Measurements from ENCODE around the gene PRADC1. TPM values are rescaled to one million over a fixed set of nuclear protein-coding genes. Genes with fewer than 3 reads are reported as not detected.

The PRADC1 gene
- total and polyA plus RNA-seq, 9 of the 15 experiments (the other 6 are each of a cell fraction or from before 2014, with no cell fraction given) = 7.3 to 47.4 (median 34.2) TPM

DNA sequence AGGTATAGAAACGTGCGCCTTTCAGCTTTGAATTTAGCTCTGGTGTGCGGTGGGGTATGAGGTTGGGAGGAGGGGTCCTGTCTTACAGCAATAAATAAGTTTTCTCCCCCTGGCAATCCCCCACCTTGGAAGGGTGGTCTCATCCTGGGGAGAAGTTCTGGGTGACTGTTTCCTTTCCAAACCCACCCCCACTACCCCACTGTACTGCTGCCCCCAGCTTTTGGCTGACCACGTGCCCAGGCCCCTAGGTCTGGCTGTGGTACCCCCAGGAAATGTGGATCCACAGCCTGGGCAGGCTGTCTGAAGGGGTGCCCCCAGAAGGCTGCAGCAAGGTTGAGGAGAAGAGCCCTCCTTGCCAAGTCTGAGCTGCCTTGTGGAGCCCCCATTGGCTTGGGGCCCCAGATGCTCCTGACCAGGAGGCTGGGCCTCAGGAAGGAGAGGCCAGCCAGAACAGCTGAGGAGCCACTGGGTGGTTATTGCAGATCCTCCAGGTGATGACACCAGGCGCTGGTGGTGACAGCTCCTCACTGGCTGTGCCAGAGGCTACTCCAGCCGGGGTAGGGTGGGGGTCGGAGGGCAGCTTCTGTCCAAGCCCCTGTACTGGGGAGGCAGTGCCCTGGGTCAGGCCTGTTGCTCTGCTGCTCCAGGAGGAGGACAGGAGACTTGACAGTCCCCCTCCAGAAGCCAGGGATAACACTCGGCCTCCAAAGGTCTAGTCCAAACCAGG lies 25.3 kb upstream of the PRADC1 start (continued):
- TF ChIP-seq, protein P1, sequence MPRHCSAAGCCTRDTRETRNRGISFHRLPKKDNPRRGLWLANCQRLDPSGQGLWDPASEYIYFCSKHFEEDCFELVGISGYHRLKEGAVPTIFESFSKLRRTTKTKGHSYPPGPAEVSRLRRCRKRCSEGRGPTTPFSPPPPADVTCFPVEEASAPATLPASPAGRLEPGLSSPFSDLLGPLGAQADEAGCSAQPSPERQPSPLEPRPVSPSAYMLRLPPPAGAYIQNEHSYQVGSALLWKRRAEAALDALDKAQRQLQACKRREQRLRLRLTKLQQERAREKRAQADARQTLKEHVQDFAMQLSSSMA (CRISPR knock-in tag; IDR thresholded peaks at IDR 0.05) = no peak

GRCh38 chr2:73257425-73258125 lies 24.5 kb upstream of the PRADC1 start:
- ChIA-PET POLR2A (interaction anchor here (0.6 to 2.2 kb wide), 8 partner anchors 10 to 45 kb away, joined by 3 to 15 read pairs (median 6); partner anchors contain the start of gene CCT7), CTCF (ENCODE audit: low intra/inter-chr PET ratio) (no interaction called here)
- DNase-seq (ENCODE audit: extremely low read depth in 1 of 4, low spot score in 3 of 4) (peak in 2 of 4 experiments; percentile 47 to 60), ATAC-seq (peak; percentile 13; the same call in 1 of the 3 replicates), FAIRE-seq (peak; percentile 56)
- Histone ChIP-seq H3K79me2 (ENCODE audit: control insufficient read depth, insufficient read depth, low read length) (no peaks in the 10 kb centered on the region), H3K4me1 (replicated peaks in 1 of 2; ENCODE audit: control insufficient read depth in 2 of 2, insufficient read depth in 2 of 2, low read length in 2 of 2) (peaks cover 2 to 21% of the 10 kb centered on the region in 2 experiments; a peak in 3 of 5 replicates), H3K36me3 (ENCODE audit: control insufficient read depth, insufficient read depth, low read length) (peaks cover 24% of the 10 kb centered on the region), H3K9ac (ENCODE audit: insufficient read depth in 1 of 2, low read depth in 2 of 2, low read length in 2 of 2) (peak overlapping the region in 1 of 2 experiments; percentile 47; a peak in 1 of 4 replicates), H3K27me3 (ENCODE audit: control insufficient read depth in 2 of 2, insufficient read depth in 2 of 2, low read length in 2 of 2) (no peaks in the 10 kb centered on the region), H4K20me1 (replicated peaks; ENCODE audit: control insufficient read depth, insufficient read depth, low read length) (peaks cover 6% of the 10 kb centered on the region; the same call in 1 of the 2 replicates), H2AFZ (ENCODE audit: low read depth, low read length) (no peak overlapping the region), H3K4me2 (ENCODE audit: insufficient read depth, low read length) (no peak overlapping the region), H3K27ac (ENCODE audit: extremely low read depth, low read depth, low read length) (no peak overlapping the region; the same call in 2 of the 3 replicates), H3K9me3 (replicated peaks; ENCODE audit: control insufficient read depth, insufficient read depth, low read depth, low read length) (no peaks in the 10 kb centered on the region), H3K9me1 (ENCODE audit: control insufficient read depth, insufficient read depth, low read length) (no peaks in the 10 kb centered on the region), H3K4me3 (no peak overlapping the region)
- BruUV-seq (replicated peaks) = no TSS peak
- intact Hi-C loops (cut with micrococcal nuclease) = loop anchor here (5.0 to 10.0 kb wide), 2 partner anchors 80 to 273 kb away; no protein-coding TSS in a partner anchor
- 23% methylated on average over 10 of the region's 10 CpGs for WGBS (ENCODE audit: insufficient coverage, low coverage, missing lambda C conversion rate)
- peak; percentile 44; the same call in 1 of the 2 replicates for TF ChIP-seq NFIX (CRISPR knock-in tag; IDR thresholded peaks at IDR 0.05; ENCODE audit: low read depth)
- peak in 1 of 2 experiments; percentile 57; a peak in 1 of 4 replicates for TF ChIP-seq RCOR1 (IDR thresholded peaks at IDR 0.05; ENCODE audit: borderline replicate concordance in 1 of 2, low read depth in 2 of 2, low read length in 2 of 2)
- no peak for TF ChIP-seq ZNF764 (CRISPR knock-in tag; IDR thresholded peaks at IDR 0.05; ENCODE audit: low read depth)
- peak; percentile 62; the same call in 1 of the 2 replicates for TF ChIP-seq SPI1 (IDR thresholded peaks at IDR 0.05; ENCODE audit: borderline replicate concordance, low read depth, low read length)
- no peak for TF ChIP-seq HMGN3 (IDR thresholded peaks at IDR 0.05; ENCODE audit: borderline replicate concordance, extremely low read depth, insufficient read length, low read depth, low read length)
- TF ChIP-seq IRF2 (CRISPR knock-in tag; IDR thresholded peaks at IDR 0.05) = no peak
- no peak for TF ChIP-seq YY1 (IDR thresholded peaks at IDR 0.05; ENCODE audit: borderline replicate concordance in 1 of 3, control insufficient read depth in 1 of 3, extremely low read depth in 1 of 3, insufficient read depth in 3 of 3, insufficient read length in 1 of 3, insufficient replicate concordance in 2 of 3, low read depth in 1 of 3, low read length in 2 of 3)
- TF ChIP-seq, protein P2, sequence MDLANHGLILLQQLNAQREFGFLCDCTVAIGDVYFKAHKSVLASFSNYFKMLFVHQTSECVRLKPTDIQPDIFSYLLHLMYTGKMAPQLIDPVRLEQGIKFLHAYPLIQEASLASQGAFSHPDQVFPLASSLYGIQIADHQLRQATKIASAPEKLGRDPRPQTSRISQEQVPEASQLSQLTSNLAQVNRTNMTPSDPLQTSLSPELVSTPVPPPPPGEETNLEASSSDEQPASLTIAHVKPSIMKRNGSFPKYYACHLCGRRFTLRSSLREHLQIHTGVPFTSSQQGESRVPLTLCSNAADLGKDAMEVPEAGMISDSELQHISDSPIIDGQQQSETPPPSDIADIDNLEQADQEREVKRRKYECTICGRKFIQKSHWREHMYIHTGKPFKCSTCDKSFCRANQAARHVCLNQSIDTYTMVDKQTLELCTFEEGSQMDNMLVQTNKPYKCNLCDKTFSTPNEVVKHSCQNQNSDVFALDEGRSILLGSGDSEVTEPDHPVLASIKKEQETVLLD (IDR thresholded peaks at IDR 0.05) = no peak
- no peak for TF ChIP-seq CHD1 (IDR thresholded peaks at IDR 0.05; ENCODE audit: low read length)
- no peak for TF ChIP-seq SAFB2 (IDR thresholded peaks at IDR 0.05; ENCODE audit: borderline replicate concordance, low read depth, low read length, severe bottlenecking)
- no peak for TF ChIP-seq RFX5 (IDR thresholded peaks at IDR 0.05; ENCODE audit: low read depth, low read length)
- TF ChIP-seq DIDO1 (tag; IDR thresholded peaks at IDR 0.05; ENCODE audit: low read depth) = no peak
- TF ChIP-seq CTBP1 (IDR thresholded peaks at IDR 0.05; ENCODE audit: borderline replicate concordance) = peak; percentile 52; the same call in 1 of the 2 replicates
- peak; percentile 94 for TF ChIP-seq NFIC (IDR thresholded peaks at IDR 0.05)
- in situ Hi-C loops (cut with MboI) = no loop called here

Data from K562 (cell line).